ENCODE results near the gene CEP97.
"Not testable (repeated sequence)": the region's sequence is repeated elsewhere in the genome, so short reads cannot be mapped to it uniquely, and the experiment has no call there.

CEP97 gene

DNA sequence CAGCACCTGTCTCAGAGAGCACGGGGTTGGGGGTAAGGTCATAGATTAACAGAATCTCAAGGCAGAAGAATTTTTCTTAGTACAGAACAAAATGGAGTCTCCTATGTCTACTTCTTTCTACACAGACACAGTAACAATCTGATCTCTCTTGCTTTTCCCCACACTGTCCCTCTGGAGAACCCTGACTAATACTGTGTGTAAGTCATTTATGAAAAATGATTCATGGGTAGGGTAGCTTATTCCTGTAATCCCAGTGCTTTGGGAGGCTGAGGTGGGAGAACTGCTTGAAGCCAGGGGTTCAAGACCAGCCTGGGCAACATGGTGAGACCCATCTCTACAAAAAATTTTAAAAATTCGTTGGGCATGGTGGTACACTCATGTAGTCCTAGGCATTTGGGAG, 19.8 kb upstream of the CEP97 start:
- not testable (repeated sequence) for DNase-seq

DNA sequence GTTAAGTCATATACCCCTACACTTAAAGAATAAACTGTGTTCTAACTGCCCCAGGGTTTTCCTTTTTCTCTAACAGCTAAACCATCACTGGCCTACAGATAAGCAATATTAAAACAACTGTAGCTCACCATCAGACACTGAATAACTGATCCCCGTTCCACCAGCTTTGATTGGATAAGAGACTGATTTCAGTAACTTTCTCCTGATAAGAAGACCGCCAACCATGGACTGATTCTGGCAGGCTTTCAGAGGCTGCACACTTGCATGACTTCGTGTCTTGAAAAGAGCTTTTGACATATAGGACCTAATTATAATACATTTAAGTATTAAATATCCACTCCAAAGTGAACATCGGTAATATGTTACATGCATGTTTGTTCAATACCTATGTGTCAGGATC, 15.3 kb upstream of the CEP97 start:
- no peak for DNase-seq

DNA sequence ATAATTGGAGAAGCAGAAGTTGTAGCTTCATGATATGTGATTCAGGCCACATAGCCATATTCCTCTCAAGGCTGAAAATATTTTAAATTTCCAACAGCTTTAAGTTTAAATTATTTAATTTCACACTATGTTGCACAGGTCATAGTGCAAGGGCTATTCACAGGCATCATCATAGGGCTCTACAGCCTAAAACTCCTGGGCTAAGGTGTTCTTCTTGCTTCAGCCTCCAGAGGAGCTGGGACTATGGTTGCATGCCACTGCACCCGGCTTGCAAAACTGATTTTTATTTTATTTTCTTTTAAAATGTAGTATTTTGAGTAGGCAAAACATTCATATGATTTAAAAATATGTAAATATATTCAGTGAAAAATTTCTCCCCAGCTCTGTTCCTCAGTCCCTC, 6.0 kb upstream of the CEP97 start:
- no peak for DNase-seq

DNA sequence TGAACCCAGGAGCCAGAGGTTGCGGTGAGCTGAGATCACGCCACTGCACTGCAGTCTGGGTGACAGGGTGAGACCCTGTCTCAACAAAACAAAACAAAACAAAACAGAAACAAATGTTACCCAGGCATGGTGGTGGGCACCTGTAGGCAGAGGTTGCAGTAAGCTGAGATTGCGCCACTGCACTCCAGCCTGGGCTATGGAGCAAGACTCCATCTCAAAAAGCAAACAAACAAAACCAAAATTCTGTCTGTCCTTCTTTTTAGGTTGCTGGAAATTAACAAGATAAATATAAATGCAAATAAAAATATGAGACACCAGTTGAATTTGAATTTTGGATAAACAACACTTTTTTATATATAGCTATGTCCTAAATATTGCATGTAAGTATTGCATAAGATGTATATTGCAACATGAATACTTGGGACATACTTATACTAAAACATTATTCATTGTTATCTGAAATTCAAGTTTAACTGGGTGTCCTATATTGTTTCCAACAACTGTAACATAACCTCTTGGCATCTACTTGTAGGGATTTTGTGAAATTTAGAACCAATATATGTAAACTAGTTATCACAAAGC, 4.7 kb upstream of the CEP97 start:
- no peak for DNase-seq

DNA sequence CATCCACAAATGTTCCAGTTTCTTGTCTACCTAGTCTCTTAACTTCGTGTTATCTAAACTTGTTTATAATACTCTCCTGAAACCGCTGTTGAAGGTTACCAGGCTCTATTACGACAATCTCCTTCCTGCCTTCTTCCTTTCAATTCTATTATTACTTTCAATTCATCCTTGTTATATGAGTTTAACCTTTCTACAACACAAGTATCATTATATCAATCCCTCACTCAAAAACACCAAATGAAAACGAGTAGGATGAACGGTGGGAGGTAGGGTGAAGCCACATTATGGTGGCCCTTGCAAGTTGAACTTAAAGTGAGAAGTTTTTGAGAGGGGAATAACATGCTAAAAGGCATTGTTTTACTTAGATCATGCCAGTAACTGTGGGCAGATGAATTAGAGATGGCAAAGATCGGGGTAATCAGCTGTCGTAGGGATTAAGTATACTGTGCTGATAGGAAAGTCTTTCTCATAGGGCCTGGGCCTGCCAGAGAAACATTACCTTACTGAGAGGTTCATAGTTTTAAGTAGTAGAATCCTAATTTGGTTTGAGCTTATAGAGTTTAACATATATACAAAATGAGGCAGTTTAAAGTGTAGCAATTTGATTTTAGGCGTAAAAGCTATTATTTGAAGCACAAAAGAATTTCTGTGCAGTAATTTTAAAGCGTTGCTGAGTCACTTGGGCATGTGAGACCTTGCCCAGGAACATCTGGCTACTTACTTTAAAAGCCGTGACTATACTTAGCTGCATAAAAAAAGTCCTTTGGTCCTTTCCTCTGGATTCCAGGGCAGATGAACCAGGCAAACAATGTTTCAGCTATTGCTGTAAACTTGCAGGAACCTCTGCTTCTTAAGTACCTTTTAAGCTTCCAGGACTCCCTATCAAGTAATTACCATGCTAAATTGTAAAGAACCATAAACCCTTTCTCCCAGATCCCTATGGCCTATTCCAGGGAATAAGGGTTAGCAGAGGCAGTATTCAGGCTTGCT, 3.3 kb upstream of the CEP97 start:
- DNase-seq: no peak

DNA sequence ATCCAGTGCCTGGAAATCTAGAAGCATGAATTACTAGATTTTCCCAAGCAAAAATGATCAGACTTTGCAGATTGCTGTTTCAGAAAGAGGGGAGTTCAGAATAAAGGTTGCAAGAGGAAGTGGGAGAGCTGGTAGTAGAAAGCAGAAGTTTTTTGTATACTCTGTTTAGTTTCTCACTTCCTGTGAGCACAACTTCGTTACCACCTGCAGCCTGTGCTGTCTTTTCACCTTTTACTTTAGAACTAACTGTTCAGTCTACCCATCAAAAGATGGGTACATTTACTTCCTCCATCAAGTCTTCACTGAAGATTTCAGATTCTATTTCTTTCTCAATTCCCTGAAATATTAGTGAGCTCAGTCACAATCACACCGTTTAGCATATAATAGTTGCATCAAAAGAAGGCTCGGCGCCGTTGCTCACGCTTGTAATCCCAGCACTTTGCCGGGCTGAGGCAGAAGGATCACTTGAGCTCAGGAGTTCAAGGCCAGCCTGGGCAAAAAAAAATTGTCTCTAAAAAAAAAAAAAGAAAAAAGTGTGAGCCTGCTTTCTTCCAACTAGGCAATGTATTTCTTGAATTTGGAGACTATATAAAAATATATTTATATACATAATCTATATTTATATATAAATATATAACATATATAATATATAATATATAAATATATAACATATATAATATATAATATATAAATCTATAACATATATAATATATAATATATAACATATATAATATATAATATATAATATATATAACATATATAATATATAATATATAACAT, 1.8 kb upstream of the CEP97 start:
- DNase-seq: no peak

DNA sequence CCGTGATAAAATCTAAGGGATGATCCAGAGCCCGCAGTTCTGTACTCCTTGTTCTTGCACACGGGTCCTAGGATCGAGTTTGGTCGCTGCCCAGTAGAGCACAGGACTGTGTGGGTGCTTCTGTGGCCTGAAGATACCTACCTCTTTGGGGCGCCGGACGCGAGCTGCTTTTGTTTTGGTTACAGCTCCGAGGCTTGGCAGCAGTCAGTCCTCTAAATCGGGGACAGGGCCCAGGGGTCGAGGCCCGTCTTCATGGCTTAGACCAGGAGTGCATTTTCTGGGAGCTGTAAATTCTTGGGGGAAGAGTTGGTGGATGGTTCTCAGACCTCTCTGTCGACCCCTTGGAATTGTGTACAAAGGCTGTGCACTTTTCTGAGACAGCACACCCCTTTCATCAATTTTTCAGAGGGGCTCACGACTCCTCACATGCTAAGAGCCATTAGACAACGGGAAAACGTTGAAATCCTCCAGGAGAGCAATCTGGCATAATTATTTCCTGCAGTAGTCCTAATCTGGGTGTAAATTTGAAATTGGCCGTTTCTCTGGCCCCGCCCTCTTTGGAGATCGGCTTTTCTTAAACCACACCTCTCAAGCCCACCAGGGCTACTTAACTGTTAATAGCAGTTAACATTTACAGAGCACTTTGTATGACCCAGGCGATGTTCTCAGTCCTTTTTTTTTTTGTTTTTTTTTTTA, 928 bp downstream of the CEP97 start:
- peak; percentile 55 for DNase-seq

DNA sequence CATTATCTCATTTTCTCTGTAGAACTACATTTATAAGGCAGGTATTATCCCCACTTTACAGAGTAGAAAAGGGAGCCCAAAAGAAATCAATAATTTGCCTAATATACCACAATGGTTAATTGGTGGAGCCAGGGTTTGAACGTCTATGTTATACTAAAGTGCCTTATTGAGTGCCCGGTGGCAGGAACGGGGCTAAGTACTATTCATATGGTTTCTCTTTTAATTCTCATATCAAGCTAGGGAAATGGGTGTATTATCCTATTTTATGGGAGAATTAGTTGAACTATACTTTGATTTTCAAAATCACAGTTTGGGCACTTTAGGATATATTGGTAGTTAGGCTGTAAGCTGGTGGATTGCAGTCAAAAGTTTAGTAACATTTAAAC, 1.5 kb downstream of the CEP97 start:
- no peak for DNase-seq

DNA sequence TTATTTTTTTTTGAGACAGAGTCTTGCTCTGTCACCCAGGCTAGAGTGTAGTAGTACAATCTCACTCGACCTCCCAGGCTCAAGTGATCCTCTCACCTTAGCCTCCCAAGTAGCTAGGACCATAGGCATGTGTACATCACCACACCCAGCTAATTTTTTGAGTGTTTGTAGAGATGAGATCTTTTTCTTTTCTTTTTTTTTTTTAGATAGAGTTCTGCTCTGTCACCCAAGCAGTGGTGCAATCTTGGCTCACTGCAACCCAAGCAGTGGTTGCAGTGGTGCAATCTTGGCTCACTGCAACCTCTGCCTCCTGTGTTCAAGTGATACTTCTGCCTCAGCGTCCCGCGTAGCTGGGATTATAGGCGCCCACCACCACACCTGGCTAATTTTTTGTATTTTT, 5.2 kb downstream of the CEP97 start:
- DNase-seq: no peak

DNA sequence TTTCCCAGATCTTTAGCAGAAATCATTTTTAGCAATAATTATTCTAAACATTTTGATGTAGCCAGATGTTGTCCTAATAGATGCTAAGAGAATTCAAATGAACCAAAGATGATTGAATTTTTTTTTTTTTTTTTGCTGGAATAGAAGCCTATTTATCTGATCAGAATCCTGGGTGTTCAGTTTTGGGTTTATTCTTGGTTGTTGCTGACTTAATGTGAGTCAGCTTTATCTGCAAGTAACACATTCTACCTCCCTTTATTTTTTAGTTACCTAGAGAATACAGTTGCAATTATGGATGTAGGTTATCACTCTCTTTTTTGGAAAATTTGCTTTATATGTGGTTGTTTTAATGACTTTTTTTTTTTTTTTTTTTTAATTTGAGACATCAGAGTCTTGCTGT, 6.4 kb downstream of the CEP97 start:
- DNase-seq: no peak

DNA sequence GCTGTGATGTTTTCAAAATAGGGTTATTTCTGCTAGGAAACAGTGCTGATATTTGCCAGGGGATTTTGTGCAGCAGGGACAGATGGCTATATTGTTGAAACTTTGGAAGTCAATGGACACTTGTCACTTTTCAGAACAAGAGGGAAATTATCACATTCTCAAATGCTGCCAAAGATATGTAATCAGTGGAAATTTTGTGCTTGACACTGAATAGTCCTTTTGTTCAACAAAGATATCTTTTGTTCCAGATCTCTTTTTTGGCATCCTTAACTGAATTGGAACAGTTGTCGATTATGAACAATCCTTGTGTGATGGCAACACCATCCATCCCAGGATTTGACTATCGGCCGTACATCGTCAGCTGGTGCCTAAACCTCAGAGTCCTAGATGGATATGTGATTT, 7.8 kb downstream of the CEP97 start:
- DNase-seq: no peak

DNA sequence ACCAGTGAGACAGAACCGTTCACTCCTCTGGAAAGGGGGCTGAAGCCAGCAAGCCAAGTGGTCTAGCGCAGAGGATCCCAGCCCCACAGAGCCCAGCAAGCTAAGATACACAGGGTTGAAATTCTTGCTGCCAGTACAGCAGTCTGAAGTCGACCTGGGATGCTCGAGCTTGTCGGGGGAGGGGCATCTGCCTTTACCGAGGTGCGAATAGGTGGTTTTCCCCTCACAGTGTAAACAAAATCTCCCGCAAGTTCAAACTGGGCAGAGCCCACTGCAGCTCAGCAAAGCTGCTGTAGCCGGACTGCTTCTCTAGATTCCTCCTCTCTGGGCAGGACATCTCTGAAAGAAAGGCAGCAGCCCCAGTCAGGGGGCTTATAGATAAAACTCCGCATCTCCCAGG, 11.4 kb downstream of the CEP97 start:
- DNase-seq: no peak

DNA sequence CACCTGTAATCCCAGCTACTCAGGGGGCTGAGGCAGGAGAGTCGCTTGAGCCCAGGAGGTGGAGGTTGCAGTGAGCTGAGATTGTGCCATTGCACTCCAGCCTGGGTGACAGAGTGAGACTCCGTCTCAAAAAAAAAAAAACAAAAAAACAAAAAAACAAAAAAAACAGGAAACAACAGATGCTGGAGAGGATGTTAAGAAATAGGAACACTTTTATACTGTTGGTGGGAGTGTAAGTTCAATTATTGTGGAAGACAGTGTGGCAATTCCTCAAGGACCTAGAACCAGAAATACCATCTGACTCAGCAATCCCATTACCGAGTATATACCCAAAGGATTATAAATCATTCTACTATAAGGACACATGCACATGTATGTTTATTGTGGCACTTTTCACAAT, 17.5 kb downstream of the CEP97 start:
- not testable (repeated sequence) for DNase-seq

DNA sequence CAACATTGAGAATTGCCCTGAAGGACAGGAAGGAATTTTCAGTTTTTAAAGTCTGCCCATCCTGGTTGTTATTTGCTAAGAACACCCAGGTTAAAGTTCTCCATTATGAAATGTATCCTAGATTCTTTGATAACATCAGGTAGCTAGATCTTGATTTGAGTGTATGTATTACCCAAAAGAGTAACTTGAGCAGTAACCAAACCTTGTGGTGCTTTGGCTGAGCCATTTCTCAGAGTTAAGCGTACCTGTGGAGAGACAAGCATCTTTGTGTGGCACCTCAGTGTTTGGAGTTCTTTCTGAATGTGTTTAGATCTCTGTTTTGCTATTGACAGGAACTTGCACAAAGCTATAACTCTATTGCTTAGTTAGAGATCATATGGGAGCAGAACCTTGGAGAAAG, 20.4 kb downstream of the CEP97 start:
- DNase-seq: no peak

DNA sequence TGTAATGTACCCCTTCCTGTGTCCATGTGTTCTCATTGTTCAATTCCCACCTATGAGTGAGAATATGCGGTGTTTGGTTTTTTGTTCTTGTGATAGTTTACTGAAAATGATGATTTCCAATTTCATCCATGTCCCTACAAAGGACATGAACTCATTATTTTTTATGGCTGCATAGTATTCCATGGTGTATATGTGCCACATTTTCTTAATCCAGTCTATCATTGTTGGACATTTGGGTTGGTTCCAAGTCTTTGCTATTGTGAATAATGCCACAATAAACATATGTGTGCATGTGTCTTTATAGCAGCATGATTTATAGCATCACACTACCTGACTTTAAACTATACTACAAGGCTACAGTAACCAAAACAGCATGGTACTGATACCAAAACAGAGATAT, 21.5 kb downstream of the CEP97 start:
- DNase-seq: not testable (repeated sequence)

DNA sequence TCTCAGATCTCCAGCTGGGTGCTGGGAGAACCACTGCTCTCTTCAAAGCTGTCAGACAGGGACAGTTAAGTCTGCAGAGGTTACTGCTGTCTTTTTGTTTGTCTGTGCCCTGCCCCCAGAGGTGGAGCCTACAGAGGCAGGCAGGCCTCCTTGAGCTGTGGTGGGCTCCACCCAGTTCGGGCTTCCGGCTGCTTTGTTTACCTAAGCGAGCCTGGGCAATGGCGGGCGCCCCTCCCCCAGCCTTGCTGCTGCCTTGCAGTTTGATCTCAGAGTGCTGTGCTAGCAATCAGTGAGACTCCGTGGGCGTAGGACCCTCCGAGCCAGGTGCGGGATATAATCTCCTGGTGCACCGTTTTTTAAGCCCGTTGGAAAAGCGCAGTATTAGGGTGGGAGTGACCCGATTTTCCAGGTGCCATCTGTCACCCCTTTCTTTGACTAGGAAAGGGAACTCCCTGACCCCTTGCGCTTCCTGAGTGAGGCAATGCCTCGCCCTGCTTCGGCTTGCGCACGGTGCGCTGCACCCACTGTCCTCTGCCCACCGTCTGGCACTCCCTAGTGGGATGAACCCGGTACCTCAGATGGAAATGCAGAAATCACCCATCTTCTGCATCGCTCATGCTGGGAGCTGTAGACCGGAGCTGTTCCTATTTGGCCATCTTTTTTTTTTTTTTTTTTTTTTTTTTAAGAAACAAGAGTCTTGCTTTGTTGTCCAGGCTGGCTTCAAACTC, 29.1 kb downstream of the CEP97 start:
- not testable (repeated sequence) for DNase-seq

DNA sequence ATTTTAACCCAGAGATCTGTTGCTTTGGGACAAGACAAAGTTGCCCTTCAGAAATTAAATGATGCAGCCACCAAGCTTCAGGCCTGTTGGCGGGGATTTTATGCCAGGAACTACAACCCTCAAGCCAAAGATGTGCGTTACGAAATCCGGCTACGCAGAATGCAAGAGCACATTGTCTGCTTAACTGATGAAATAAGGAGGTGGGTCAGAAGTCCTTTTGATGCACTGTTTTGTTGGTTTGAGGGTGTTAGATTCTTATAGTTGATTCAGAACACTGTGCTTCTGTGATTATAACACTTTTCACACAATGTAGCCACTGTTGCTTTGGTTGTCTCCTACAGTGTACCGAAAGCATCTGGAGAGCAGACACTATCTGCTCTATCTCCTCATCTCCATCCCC, 33.8 kb downstream of the CEP97 start:
- no peak for DNase-seq

DNA sequence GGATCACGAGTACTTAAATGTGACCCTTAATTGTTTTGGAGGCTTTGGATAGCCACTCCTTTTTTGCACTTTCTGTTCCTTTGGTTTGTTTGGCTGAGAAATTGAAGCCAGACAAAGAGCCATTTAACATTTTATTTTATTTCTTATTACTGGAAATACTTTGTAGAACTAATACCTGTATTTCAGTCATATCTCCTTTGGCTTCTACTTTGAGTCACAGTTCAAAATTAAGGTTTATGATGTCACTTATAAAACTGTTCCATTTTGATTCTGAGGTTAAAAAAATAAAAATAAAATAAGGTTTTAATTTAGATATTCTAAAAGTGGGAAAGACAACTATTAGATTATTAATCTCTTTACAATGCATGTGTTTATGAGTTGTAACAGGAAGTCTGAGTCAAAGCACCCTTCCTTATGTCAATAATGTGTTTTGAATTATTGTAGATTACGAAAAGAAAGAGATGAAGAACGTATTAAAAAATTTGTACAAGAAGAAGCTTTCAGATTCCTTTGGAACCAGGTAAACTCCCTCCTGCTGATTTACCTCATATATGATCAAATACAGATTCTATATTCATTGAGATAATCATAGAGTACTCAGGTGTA, 37.7 kb downstream of the CEP97 start:
- no peak for DNase-seq

DNA sequence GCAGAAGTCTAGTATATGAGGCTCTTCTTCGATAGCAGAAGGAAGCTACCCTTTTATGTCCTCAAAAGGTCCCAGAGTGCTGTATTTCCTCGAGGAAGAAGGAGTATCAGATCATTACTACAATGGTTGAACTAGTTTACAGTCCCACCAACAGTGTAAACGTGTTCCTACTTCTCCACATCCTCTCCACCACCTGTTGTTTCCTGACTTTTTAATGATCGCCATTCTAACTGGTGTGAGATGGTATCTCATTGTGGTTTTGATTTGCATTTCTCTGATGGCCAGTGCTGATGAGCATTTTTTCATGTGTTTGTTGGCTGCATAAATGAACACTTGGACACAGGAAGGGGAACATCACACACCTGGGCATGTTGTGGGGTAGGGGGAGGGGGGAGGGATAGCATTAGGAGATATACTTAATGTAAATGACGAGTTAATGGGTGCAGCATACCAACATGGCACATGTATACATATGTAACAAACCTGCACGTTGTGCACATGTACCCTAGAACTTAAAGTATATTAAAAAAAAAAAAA, 53.4 kb downstream of the CEP97 start:
- not testable (repeated sequence) for DNase-seq

DNA sequence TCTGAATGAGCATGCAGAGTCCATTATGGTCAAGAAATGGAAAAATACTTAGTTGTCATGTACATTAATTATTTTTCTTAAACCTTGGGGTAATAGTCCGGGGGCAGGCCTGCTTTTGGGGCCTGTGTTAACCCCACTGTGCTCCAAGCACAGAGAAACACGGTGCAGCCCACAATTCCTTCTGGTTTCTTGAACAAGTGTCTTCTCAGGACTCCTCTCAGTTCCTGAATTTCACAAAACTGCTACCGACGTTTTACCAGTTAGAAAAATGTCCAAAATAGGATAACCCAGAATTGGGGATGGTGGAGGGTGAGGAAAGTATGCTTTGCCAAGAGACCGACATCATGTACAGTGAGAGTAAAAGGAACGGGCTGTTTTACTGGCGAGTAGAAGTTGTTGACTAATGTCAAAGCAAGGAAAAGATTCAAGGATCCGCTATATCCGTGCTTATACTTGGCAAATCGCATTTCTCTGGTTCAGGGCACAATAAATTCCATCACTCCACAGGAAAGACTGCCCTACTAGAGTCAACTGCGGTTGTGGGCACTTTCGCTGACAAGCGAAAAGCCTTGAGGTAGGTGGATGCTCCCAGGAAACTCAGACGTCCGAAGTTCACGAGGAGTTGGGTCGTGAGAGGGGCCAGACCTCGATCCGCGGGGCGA, 54.1 kb downstream of the CEP97 start:
- no peak for DNase-seq

Measured in NCI-H1105 treated with DMSO at 0.1 percent for 48 hours (cell line).